Measurements from ENCODE around the gene ARHGAP12. TPM values are rescaled to one million over a fixed set of nuclear protein-coding genes. Genes with fewer than 3 reads are reported as not detected.

The ARHGAP12 gene
- total RNA-seq, 1 experiment from 2014 or later: 39.5 TPM

- TF ChIP-seq PREB (CRISPR knock-in tag; IDR thresholded peaks at IDR 0.05; ENCODE audit: borderline replicate concordance): no peak
- no peak for TF ChIP-seq CDX4 (CRISPR knock-in tag; IDR thresholded peaks at IDR 0.05; ENCODE audit: borderline replicate concordance)
- TF ChIP-seq ESRRA (CRISPR knock-in tag; IDR thresholded peaks at IDR 0.05; ENCODE audit: borderline replicate concordance): 0 out of 2 replicates have a peak, but pooled peaks have one; percentile 11
- TF ChIP-seq MAX (CRISPR knock-in tag; IDR thresholded peaks at IDR 0.05): no peak; the same call in 1 of the 2 replicates
- no peak for TF ChIP-seq GTF2I (CRISPR knock-in tag; conservative IDR thresholded peaks at IDR 0.05)
- peak; percentile 42; the same call in 1 of the 2 replicates for TF ChIP-seq TEAD1 (CRISPR knock-in tag; IDR thresholded peaks at IDR 0.05)
- no peak for TF ChIP-seq ZNF532 (CRISPR knock-in tag; IDR thresholded peaks at IDR 0.05; ENCODE audit: borderline replicate concordance)
- TF ChIP-seq ZSCAN18 (CRISPR knock-in tag; IDR thresholded peaks at IDR 0.05): no peak
- no peak for TF ChIP-seq PRRX2 (CRISPR knock-in tag; IDR thresholded peaks at IDR 0.05)
- TF ChIP-seq ZNF121 (CRISPR knock-in tag; IDR thresholded peaks at IDR 0.05): no peak
- TF ChIP-seq ZNF396 (CRISPR knock-in tag; IDR thresholded peaks at IDR 0.05; ENCODE audit: borderline replicate concordance): no peak
- peak; percentile 88 for TF ChIP-seq ZNF423 (CRISPR knock-in tag; IDR thresholded peaks at IDR 0.05)
- no peak for TF ChIP-seq NFYB (CRISPR knock-in tag; conservative IDR thresholded peaks at IDR 0.05; ENCODE audit: low read depth)
- no peak for TF ChIP-seq NR3C1 (CRISPR knock-in tag; conservative IDR thresholded peaks at IDR 0.05; ENCODE audit: low read depth)
- TF ChIP-seq GABPB1 (CRISPR knock-in tag; IDR thresholded peaks at IDR 0.05): 0 out of 2 replicates have a peak, but pooled peaks have one; percentile 20
- TF ChIP-seq ZNF512 (CRISPR knock-in tag; IDR thresholded peaks at IDR 0.05; ENCODE audit: borderline replicate concordance): no peak
- no peak for TF ChIP-seq TEAD4 (CRISPR knock-in tag; IDR thresholded peaks at IDR 0.05)
- no peak for TF ChIP-seq NFE2L1 (CRISPR knock-in tag; IDR thresholded peaks at IDR 0.05)
- no peak for TF ChIP-seq ATF2 (CRISPR knock-in tag; IDR thresholded peaks at IDR 0.05; ENCODE audit: borderline replicate concordance, low read depth)
- TF ChIP-seq ATF1 (CRISPR knock-in tag; IDR thresholded peaks at IDR 0.05): no peak
- peak; percentile 98 for TF ChIP-seq USF2 (CRISPR knock-in tag; IDR thresholded peaks at IDR 0.05)
- TF ChIP-seq USF1 (CRISPR knock-in tag; IDR thresholded peaks at IDR 0.05): peak; percentile 90
- TF ChIP-seq SMAD3 (CRISPR knock-in tag; IDR thresholded peaks at IDR 0.05; ENCODE audit: borderline replicate concordance): no peak
- TF ChIP-seq ZBTB21 (CRISPR knock-in tag; IDR thresholded peaks at IDR 0.05; ENCODE audit: borderline replicate concordance): no peak
Observed at GRCh38 chr10:31928549-31929260, at the start of gene ARHGAP12 (continued).
